Liver (tissue), 9 donors: ENCODE measurements around the gene RASA1. TPM values are rescaled to one million over a fixed set of nuclear protein-coding genes. Genes with fewer than 3 reads are reported as not detected.

ENCODE experiments used
- DNase-seq: peaks from one replicate; pipeline ENCODE4 v3.0.0-alpha.2; 2017; ENCODE audit warnings: low spot score
- H3K27ac ChIP-seq, 2 donors: one replicate each; pipeline ENCODE4 v1.7.0; 2013; ENCODE audit warnings: inconsistent platforms in 2 of 2, low read length in 2 of 2, control low read depth in 1 of 2, low read depth in 1 of 2, mild to moderate bottlenecking in 1 of 2
- H3K27me3 ChIP-seq, 4 donors: one replicate each; pipeline versions ENCODE4 v1.6.1 to v1.7.0; 2013; ENCODE audit warnings: low read length in 3 of 4, inconsistent platforms in 1 of 4, mild to moderate bottlenecking in 1 of 4, moderate library complexity in 1 of 4; ENCODE audit not compliant: control insufficient read depth in 4 of 4, insufficient read depth in 4 of 4
- H3K36me3 ChIP-seq, 4 donors: one replicate each; pipeline versions ENCODE4 v1.6.1 to v1.7.0; 2013; ENCODE audit warnings: low read length in 3 of 4, mild to moderate bottlenecking in 3 of 4, low read depth in 1 of 4, moderate library complexity in 1 of 4; ENCODE audit not compliant: control insufficient read depth in 4 of 4, insufficient read depth in 3 of 4
- H3K4me1 ChIP-seq, 4 donors: one replicate each; pipeline versions ENCODE4 v1.6.1 to v1.7.0; 2013; ENCODE audit warnings: low read length in 3 of 4, mild to moderate bottlenecking in 3 of 4, moderate library complexity in 1 of 4; ENCODE audit not compliant: control insufficient read depth in 4 of 4, insufficient read depth in 4 of 4
- H3K4me3 ChIP-seq, 3 donors: one replicate each; pipeline versions ENCODE4 v1.6.1 to v1.7.0; 2013; ENCODE audit warnings: low read length in 3 of 3, control low read depth in 1 of 3, low read depth in 1 of 3, mild to moderate bottlenecking in 1 of 3
- H3K9ac ChIP-seq, 2 donors: one replicate each; pipeline ENCODE4 v1.7.0; 2013; ENCODE audit warnings: low read length in 2 of 2, mild to moderate bottlenecking in 2 of 2, moderate library complexity in 2 of 2, control low read depth in 1 of 2, low read depth in 1 of 2
- H3K9me3 ChIP-seq, 4 donors: one replicate each; pipeline versions ENCODE4 v1.6.1 to v1.7.0; 2013; ENCODE audit warnings: low read length in 3 of 4; ENCODE audit not compliant: control insufficient read depth in 4 of 4
- CTCF ChIP-seq: fragments of 150-350 bp; IDR thresholded peaks from 2 replicates; pipeline ENCODE4 v1.5.1; 2017; ENCODE audit warnings: improper control_type of control experiment, low read depth, low read length; ENCODE audit not compliant: missing input control
- EGR1 ChIP-seq, 2 donors: IDR thresholded peaks; 2 replicates each; pipeline ENCODE4 v1.6.1; 2016 to 2018; ENCODE audit warnings: antibody characterized with exemption in 2 of 2, low read depth in 2 of 2
- FOXA1 ChIP-seq: IDR thresholded peaks from 2 replicates; pipeline ENCODE4 v1.6.1; 2016; ENCODE audit warnings: antibody characterized with exemption
- FOXA2 ChIP-seq: IDR thresholded peaks from 2 replicates; pipeline ENCODE4 v1.6.1; 2016; ENCODE audit warnings: antibody characterized with exemption
- GABPA ChIP-seq, 2 donors: IDR thresholded peaks in 1 of 2; conservative IDR thresholded peaks in 1 of 2; 2 replicates each; pipeline ENCODE4 v1.6.1; 2016; ENCODE audit warnings: antibody characterized with exemption in 2 of 2, mild to moderate bottlenecking in 1 of 2, moderate library complexity in 1 of 2
- HNF4A ChIP-seq, 2 donors: conservative IDR thresholded peaks; 2 replicates each; pipeline ENCODE4 v1.6.1; 2016; ENCODE audit warnings: antibody characterized with exemption in 2 of 2, mild to moderate bottlenecking in 2 of 2
- HNF4G ChIP-seq: IDR thresholded peaks from 2 replicates; pipeline ENCODE4 v1.6.1; 2016; ENCODE audit warnings: antibody characterized with exemption
- JUND ChIP-seq, 2 donors: IDR thresholded peaks; 2 replicates each; pipeline ENCODE4 v1.6.1; 2016; ENCODE audit warnings: antibody characterized with exemption in 2 of 2
- MAX ChIP-seq: IDR thresholded peaks from 2 replicates; pipeline ENCODE4 v1.6.1; 2016; ENCODE audit warnings: antibody characterized with exemption
- NR2F2 ChIP-seq: IDR thresholded peaks from 2 replicates; pipeline ENCODE4 v1.6.1; 2016; ENCODE audit warnings: antibody characterized with exemption
- RAD21 ChIP-seq, 2 donors: IDR thresholded peaks; 2 replicates each; pipeline ENCODE4 v1.6.1; 2016; ENCODE audit warnings: antibody characterized with exemption in 2 of 2, mild to moderate bottlenecking in 2 of 2
- REST ChIP-seq: IDR thresholded peaks from 2 replicates; pipeline ENCODE4 v1.6.1; 2016; ENCODE audit warnings: antibody characterized with exemption, mild to moderate bottlenecking
- RXRA ChIP-seq, 2 donors: IDR thresholded peaks; 2 replicates each; pipeline ENCODE4 v1.6.1; 2017 to 2018; ENCODE audit warnings: antibody characterized with exemption in 2 of 2, mild to moderate bottlenecking in 1 of 2
- SP1 ChIP-seq: IDR thresholded peaks from 2 replicates; pipeline ENCODE4 v1.6.1; 2018; ENCODE audit warnings: antibody characterized with exemption, mild to moderate bottlenecking
- TAF1 ChIP-seq: conservative IDR thresholded peaks from 2 replicates; pipeline ENCODE4 v1.6.1; 2016; ENCODE audit warnings: antibody characterized with exemption, mild to moderate bottlenecking
- YY1 ChIP-seq: IDR thresholded peaks from 2 replicates; pipeline ENCODE4 v1.6.1; 2016; ENCODE audit warnings: antibody characterized with exemption, mild to moderate bottlenecking
- ZBTB33 ChIP-seq: IDR thresholded peaks from 2 replicates; pipeline ENCODE4 v1.6.1; 2016; ENCODE audit warnings: antibody characterized with exemption
- WGBS: extraction: QIAGEN DNeasy Blood & Tissue Kit; methylation state at CpG from one replicate; pipeline ENCODE4 v1.1.7; 2013; 5-methylcytosine and 5-hydroxymethylcytosine counted together
- polyA plus RNA-seq, 2 donors: library from polyadenylated mRNA; stranded (reverse) in 1 of 2; unstranded in 1 of 2; fragments of 200-250 nt in 1 of 2; fragments of >200 nt in 1 of 2; fragmentation: Nextera tagmentation in 1 of 2; extraction: Ambion mirVana in 1 of 2; gene quantifications; one replicate each; pipeline versions ENCODE4 v1.2.1 to v1.2.3, GENCODE V29; 2013 to 2015
- total RNA-seq, 2 donors: library from RNA; depleted of rRNA; stranded (reverse); fragments of >200 nt; gene quantifications; one replicate each; pipeline ENCODE4 v1.2.3, GENCODE V29; 2014
- donor health status: healthy.
- donor health status: healthy.
- donor health status: healthy.
- donor health status: healthy.
- donor health status: healthy.

RASA1 gene
- total and polyA plus RNA-seq, 4 donors, result 3.7 to 18.1 (median 7.0) TPM

- Histone ChIP-seq H3K9ac (no peak overlapping the region), H3K27ac (no peak overlapping the region), H3K36me3 (peaks cover 5 to 47% (median 24%) of the 10 kb centered on the region in 4 donors)
Observed at GRCh38 chr5:87390576-87391199, 123.0 kb downstream of the RASA1 start.

GRCh38 chr5:87392170-87392569, 124.5 kb downstream of the RASA1 start:
- Histone ChIP-seq H3K4me3 (no peak overlapping the region), H3K9me3 (no peaks in the 10 kb centered on the region), H3K27ac (no peak overlapping the region), H3K27me3 (no peaks in the 10 kb centered on the region), H3K36me3 (peaks cover 5 to 45% (median 27%) of the 10 kb centered on the region in 4 donors), H3K4me1 (peaks cover 16 to 34% (median 22%) of the 10 kb centered on the region in 4 donors), H3K9ac (no peak overlapping the region)
- WGBS, result 84% methylated on average over 1 of the region's 1 CpG
- DNase-seq, result no peak
- TF ChIP-seq ZBTB33 (no peak), GABPA (IDR thresholded peaks at IDR 0.05 in 1 of 2, conservative IDR thresholded peaks at IDR 0.05 in 1 of 2) (no peak), TAF1 (no peak), SP1 (no peak), MAX (no peak), YY1 (no peak), EGR1 (IDR thresholded peaks at IDR 0.05; ENCODE audit: low read depth in 2 of 2) (no peak), FOXA2 (no peak), RXRA (IDR thresholded peaks at IDR 0.05) (no peak), RAD21 (IDR thresholded peaks at IDR 0.05) (no peak), CTCF (no peak), HNF4A (conservative IDR thresholded peaks at IDR 0.05) (no peak), JUND (IDR thresholded peaks at IDR 0.05) (no peak), HNF4G (no peak), NR2F2 (no peak), REST (no peak), FOXA1 (no peak)

More at GRCh38 chr5:87390576-87391199, 123.0 kb downstream of the RASA1 start:
- no peak overlapping the region for H3K4me3 ChIP-seq
- no peaks in the 10 kb centered on the region for H3K9me3 ChIP-seq
- peaks cover 16 to 27% (median 20%) of the 10 kb centered on the region in 4 donors for H3K4me1 ChIP-seq
- no peak for DNase-seq
- no peak for TF ChIP-seq HNF4G
- peak in 1 of 2 donors; percentile 13 for TF ChIP-seq HNF4A (conservative IDR thresholded peaks at IDR 0.05)
- WGBS, result 77% methylated on average over 5 of the region's 5 CpGs
- H3K27me3 ChIP-seq, result no peaks in the 10 kb centered on the region
